H1 (cell line): ENCODE results near the gene DCP2. TPM values are rescaled to one million over a fixed set of nuclear protein-coding genes. Genes with fewer than 3 reads are reported as not detected.

Experiments used
- ASH2L ChIP-seq: fragments of 200-600, 300-600 bp; sonication (generic); IDR thresholded peaks from one replicate; pipeline ENCODE4 v1.7.1; 2017; ENCODE audit warnings: low read length
- BCL11A ChIP-seq, 2 experiments: IDR thresholded peaks; one replicate each; pipeline ENCODE4 v1.6.1; 2011; ENCODE audit warnings: low read depth in 2 of 2, low read length in 2 of 2, mild to moderate bottlenecking in 2 of 2
- CBX5 ChIP-seq: fragments of 300-800, 300-1000 bp; sonication (generic); IDR thresholded peaks from 2 replicates; pipeline ENCODE4 v1.7.1; 2016; ENCODE audit warnings: antibody characterized with exemption, low read length, low read depth
- GABPA ChIP-seq: IDR thresholded peaks from 2 replicates; pipeline ENCODE4 v1.6.1; 2011; ENCODE audit warnings: mild to moderate bottlenecking, low read length, moderate library complexity, borderline replicate concordance; ENCODE audit not compliant: insufficient read depth
- HDAC2 ChIP-seq, 2 experiments: fragments of 300-600 bp in 1 of 2; sonication (generic) in 1 of 2; IDR thresholded peaks; 2 replicates each; pipeline ENCODE4 v1.6.1; 2011 to 2012; ENCODE audit warnings: low read depth in 2 of 2, low read length in 2 of 2, mild to moderate bottlenecking in 2 of 2, moderate library complexity in 2 of 2, borderline replicate concordance in 1 of 2, inconsistent platforms in 1 of 2
- HDAC6 ChIP-seq: IDR thresholded peaks from one replicate; pipeline ENCODE4 v1.7.1; 2012; ENCODE audit warnings: low read depth, mild to moderate bottlenecking, inconsistent platforms, low read length, moderate library complexity
- JUN ChIP-seq: IDR thresholded peaks from 2 replicates; pipeline ENCODE4 v1.6.1; 2011; ENCODE audit warnings: low read depth, mild to moderate bottlenecking, improper control_type of control experiment, low read length
- KDM5A ChIP-seq: fragments of 200-600 bp; IDR thresholded peaks from 2 replicates; pipeline ENCODE4 v1.7.1; 2012; ENCODE audit warnings: mild to moderate bottlenecking, low read length, inconsistent platforms, mixed read lengths
- NRF1 ChIP-seq: IDR thresholded peaks from 2 replicates; pipeline ENCODE4 v1.6.1; 2011; ENCODE audit warnings: mild to moderate bottlenecking, low read depth, low read length, improper control_type of control experiment
- PHF8 ChIP-seq: fragments of 200-600 bp; sonication (generic); conservative IDR thresholded peaks from 2 replicates; pipeline ENCODE4 v1.7.1; 2012; ENCODE audit warnings: low read depth, mild to moderate bottlenecking, inconsistent platforms, low read length, moderate library complexity
- POU5F1 ChIP-seq: IDR thresholded peaks from 2 replicates; pipeline ENCODE4 v1.6.1; 2011; ENCODE audit warnings: low read depth, mild to moderate bottlenecking, low read length, moderate library complexity
- RBBP5 ChIP-seq: IDR thresholded peaks from 2 replicates; pipeline ENCODE4 v1.7.1; 2012; ENCODE audit warnings: low read depth, mild to moderate bottlenecking, inconsistent platforms, low read length, moderate library complexity, borderline replicate concordance
- RNF2 ChIP-seq: fragments of 200-900, 300-1000 bp; sonication (generic); IDR thresholded peaks from 2 replicates; pipeline ENCODE4 v1.7.1; 2016; ENCODE audit warnings: borderline replicate concordance, low read depth, mild to moderate bottlenecking, antibody characterized with exemption, low read length; ENCODE audit not compliant: poor library complexity, severe bottlenecking; ENCODE audit errors: missing control alignments
- RXRA ChIP-seq: IDR thresholded peaks from 2 replicates; pipeline ENCODE4 v1.6.1; 2011; ENCODE audit warnings: low read depth, mild to moderate bottlenecking, low read length, moderate library complexity; ENCODE audit not compliant: insufficient read depth
- SIX5 ChIP-seq: IDR thresholded peaks from 2 replicates; pipeline ENCODE4 v1.6.1; 2011; ENCODE audit warnings: mild to moderate bottlenecking, low read depth, low read length
- SP4 ChIP-seq: IDR thresholded peaks from 2 replicates; pipeline ENCODE4 v1.6.1; 2012; ENCODE audit warnings: low read length, inconsistent platforms
- YY1 ChIP-seq: IDR thresholded peaks from 2 replicates; pipeline ENCODE4 v1.6.1; 2011; ENCODE audit warnings: low read depth, mild to moderate bottlenecking, low read length
- ZNF274 ChIP-seq: IDR thresholded peaks from 2 replicates; pipeline ENCODE4 v1.7.0; 2012; ENCODE audit warnings: low read length, borderline replicate concordance; ENCODE audit errors: extremely low read depth
- polyA plus RNA-seq, 7 experiments: library from polyadenylated mRNA; depleted of rRNA in 3 of 7; stranded (reverse) in 5 of 7; unstranded in 2 of 7; fragments of >200 nt in 5 of 7; fragments of 200-250 nt in 2 of 7; gene quantifications; 1 replicate in 5 of 7; 2 replicates in 1 of 7; 4 replicates in 1 of 7; pipeline versions ENCODE4 v1.2.1 to v1.2.3, GENCODE V29; 2011 to 2013; ENCODE audit warnings: missing spikeins in 2 of 7, mixed read lengths in 2 of 7
- total RNA-seq: library from RNA; stranded (reverse); fragmentation: NEBNext Ultra II Directional; extraction: Animal tissue kit (Norgen Biotek cat#: 25700); gene quantifications from 2 replicates; pipeline ENCODE4 v1.2.1, GENCODE V29; 2021
- TF ChIP-seq, protein P1 (sequence below): IDR thresholded peaks from 2 replicates; pipeline ENCODE4 v1.6.1; 2012; ENCODE audit warnings: inconsistent platforms
- TF ChIP-seq, protein P2 (sequence below): IDR thresholded peaks from 2 replicates; pipeline ENCODE4 v1.6.1; 2012; ENCODE audit warnings: low read length, inconsistent platforms

DCP2 gene
- total and polyA plus RNA-seq, 2 of the 8 experiments (the other 6 are each of a cell fraction or from before 2014, with no cell fraction given): 14.4 to 162 TPM

GRCh38 chr5:112975721-112976431 is 722 bp upstream of the DCP2 start (continued):
- TF ChIP-seq HDAC2 (IDR thresholded peaks at IDR 0.05; ENCODE audit: borderline replicate concordance in 1 of 2, low read depth in 2 of 2, low read length in 2 of 2): no peak
- no peak for TF ChIP-seq POU5F1
- TF ChIP-seq, protein P1, sequence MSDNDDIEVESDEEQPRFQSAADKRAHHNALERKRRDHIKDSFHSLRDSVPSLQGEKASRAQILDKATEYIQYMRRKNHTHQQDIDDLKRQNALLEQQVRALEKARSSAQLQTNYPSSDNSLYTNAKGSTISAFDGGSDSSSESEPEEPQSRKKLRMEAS: no peak
- peak; percentile 20; the same call in 1 of the 2 replicates for TF ChIP-seq YY1
- TF ChIP-seq RBBP5: 0 out of 2 replicates have a peak, but pooled peaks have one; percentile 8
- TF ChIP-seq ASH2L: no peak
- no peak for TF ChIP-seq CBX5
- TF ChIP-seq NRF1: no peak
- TF ChIP-seq, protein P2, sequence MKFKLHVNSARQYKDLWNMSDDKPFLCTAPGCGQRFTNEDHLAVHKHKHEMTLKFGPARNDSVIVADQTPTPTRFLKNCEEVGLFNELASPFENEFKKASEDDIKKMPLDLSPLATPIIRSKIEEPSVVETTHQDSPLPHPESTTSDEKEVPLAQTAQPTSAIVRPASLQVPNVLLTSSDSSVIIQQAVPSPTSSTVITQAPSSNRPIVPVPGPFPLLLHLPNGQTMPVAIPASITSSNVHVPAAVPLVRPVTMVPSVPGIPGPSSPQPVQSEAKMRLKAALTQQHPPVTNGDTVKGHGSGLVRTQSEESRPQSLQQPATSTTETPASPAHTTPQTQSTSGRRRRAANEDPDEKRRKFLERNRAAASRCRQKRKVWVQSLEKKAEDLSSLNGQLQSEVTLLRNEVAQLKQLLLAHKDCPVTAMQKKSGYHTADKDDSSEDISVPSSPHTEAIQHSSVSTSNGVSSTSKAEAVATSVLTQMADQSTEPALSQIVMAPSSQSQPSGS: no peak
- no peak for TF ChIP-seq BCL11A (IDR thresholded peaks at IDR 0.05; ENCODE audit: low read depth in 2 of 2, low read length in 2 of 2)
- no peak for TF ChIP-seq RNF2
- TF ChIP-seq RXRA: no peak
- TF ChIP-seq KDM5A: no peak
- TF ChIP-seq SP4: no peak
- no peak for TF ChIP-seq SIX5
- TF ChIP-seq JUN: no peak
- TF ChIP-seq PHF8: peak; percentile 33
- TF ChIP-seq ZNF274: no peak
- TF ChIP-seq GABPA: no peak
- TF ChIP-seq HDAC6: no peak
